ENCODE data around the gene NDUFS8. TPM values are rescaled to one million over a fixed set of nuclear protein-coding genes. Genes with fewer than 3 reads are reported as not detected.

The NDUFS8 gene
- total and polyA plus RNA-seq, 2 of the 13 experiments (the other 11 are each of a cell fraction or from before 2014, with no cell fraction given), result 96.7 to 158 TPM

- TF ChIP-seq CREM (IDR thresholded peaks at IDR 0.05) (no peak), CREM (CRISPR knock-in tag; IDR thresholded peaks at IDR 0.05) (no peak), ZNF276 (CRISPR knock-in tag; IDR thresholded peaks at IDR 0.05; ENCODE audit: low read depth) (no peak), SIN3B (IDR thresholded peaks at IDR 0.05; ENCODE audit: low read length) (no peak), NR0B2 (CRISPR knock-in tag; IDR thresholded peaks at IDR 0.05) (no peak), ZNF512 (CRISPR knock-in tag; IDR thresholded peaks at IDR 0.05) (no peak), ZNF792 (CRISPR knock-in tag; IDR thresholded peaks at IDR 0.05) (no peak), ZNF550 (CRISPR knock-in tag; IDR thresholded peaks at IDR 0.05; ENCODE audit: borderline replicate concordance) (no peak), TMF1 (CRISPR knock-in tag; IDR thresholded peaks at IDR 0.05; ENCODE audit: low read depth) (no peak), ZMYM4 (CRISPR knock-in tag; IDR thresholded peaks at IDR 0.05) (no peak), ZNF350 (CRISPR knock-in tag; IDR thresholded peaks at IDR 0.05; ENCODE audit: borderline replicate concordance, low read depth) (0 out of 2 replicates have a peak, but pooled peaks have one; percentile 3), POGK (CRISPR knock-in tag; conservative IDR thresholded peaks at IDR 0.05) (no peak), ZNF878 (CRISPR knock-in tag; IDR thresholded peaks at IDR 0.05) (no peak), ZBTB49 (CRISPR knock-in tag; IDR thresholded peaks at IDR 0.05; ENCODE audit: borderline replicate concordance) (no peak), ZNF891 (CRISPR knock-in tag; IDR thresholded peaks at IDR 0.05) (no peak)
Measured at GRCh38 chr11:68007498-68008380, 22.7 kb upstream of the NDUFS8 start (continued).
